Measurements from ENCODE around the gene RAD23A.

The RAD23A gene

DNA sequence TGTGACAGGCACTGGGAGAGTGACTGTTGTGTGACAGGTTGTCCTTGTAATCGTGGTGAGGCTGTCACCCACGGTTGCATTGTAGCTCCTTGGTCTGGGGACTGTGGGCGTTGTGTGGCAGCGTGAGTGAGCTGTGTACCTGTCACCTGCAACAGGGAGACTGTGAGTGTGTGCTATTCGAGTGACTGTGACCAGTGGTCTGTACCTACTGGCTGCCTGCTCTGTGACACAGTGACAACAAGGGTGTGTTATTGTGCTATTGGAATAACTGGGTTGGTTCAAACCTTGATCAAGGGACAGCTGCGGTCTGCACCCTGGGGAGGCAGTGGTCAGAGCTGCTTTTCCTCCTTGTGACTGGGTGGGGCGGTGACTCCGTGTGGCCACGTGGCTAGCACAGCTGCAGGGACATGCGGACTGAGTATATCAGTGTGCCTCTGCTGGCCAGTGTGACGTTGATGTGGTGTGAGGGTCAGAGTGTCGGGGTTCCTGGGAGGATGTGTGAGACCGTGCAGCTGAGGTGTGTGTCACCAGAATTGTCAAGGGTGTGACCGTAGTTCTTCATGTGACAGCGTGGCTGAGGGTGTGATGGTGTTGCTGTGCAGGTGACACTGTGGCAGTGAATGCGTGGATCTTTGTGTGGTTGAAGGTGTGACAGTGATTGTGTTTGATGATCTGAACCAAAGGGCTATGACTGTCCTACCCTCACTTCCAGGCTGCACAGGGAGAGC is 39.6 kb downstream of the RAD23A start:
- DNase-seq, result no peak

DNA sequence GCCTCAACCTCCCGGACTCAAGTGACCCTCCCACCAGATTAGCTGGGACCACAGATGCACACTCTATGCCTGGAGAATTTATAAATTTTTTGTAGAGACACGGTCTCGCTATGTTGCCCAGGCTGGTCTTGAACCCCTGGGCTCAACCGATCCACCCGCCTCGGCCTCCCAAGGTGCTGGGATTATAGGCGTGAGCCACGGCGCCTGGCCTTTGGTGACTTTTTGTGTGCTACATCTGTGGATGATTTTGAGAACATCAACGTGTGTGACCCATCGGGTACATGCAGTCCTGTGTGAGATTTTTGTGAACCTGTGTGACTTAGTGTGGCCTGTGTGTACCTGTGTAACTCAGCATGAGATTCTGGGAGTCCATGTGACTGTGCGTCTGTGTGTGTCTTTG is 41.1 kb downstream of the RAD23A start:
- no peak for DNase-seq

DNA sequence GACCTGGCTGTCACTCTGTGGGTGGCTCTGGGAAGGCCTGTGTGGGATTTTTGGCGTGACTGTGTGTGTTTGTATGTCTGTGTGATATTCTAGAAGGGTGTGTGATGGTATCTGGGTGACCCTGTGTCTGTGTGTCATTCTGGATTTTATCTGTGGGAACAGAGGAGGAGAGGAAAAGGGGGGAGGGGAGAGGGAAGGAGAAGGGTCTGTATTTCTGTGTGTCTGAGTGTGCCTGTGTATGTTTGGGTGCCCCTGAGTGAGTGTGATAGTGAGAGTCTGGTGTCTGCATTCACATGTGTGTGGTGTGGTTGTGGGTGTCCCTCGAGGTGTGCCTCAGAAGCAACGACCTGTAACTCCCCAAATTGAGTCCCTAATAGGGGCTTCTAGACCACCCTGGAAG is 41.5 kb downstream of the RAD23A start:
- DNase-seq, result no peak

DNA sequence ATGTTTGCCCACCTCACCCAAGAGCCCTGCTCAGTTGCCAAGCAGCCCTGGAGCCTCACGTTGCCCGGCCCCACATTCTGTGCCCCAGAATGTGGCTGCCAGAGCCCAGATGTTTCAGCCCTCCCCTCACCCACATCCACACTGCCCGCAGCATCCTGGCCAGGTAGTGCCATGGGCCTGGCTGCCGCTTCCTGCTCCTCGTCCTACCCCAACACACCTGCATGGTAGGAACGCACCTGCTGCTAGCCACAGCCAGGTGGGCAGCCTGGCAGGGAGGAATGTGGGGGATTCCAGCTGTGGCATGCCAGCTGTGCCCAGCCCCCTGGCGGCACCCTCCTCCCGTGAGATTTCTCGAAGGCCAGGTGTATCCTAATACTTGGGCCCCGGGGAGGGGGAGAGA is 42.1 kb downstream of the RAD23A start:
- no peak for DNase-seq

DNA sequence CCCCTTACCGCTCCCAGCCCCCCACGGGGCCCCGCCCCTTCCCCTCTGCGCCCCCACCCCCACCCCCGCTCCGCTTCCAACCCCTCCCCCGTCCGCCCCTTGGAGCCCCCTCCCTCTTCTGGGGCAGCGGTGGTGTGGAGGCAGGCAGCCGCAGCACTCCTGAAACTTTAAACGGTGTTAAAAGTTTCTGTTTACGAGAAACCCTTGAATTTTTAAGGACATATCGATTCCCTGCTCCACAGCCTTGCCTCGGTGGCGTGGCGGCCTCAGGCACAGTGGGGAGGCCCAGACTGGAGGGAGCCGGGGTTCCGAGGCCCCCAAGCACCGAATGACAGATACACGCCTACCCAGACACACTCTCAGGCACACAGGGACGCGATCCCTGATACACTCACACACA is 44.8 kb downstream of the RAD23A start:
- DNase-seq, result no peak

DNA sequence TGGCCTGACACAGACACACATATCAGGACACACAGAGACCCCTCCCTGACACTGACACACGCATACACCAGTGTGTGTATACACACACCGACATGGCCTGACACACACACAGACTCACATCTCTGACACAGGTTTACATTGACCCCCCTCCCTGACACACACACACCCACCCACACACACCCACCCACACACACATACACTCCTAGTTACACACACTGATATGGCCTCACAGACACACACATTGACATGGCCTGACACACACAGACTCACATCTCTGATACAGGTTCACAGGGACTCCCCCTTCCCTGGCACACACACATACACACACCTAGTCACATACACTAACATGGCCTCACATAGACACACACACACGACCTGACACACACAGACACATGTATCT is 45.2 kb downstream of the RAD23A start:
- DNase-seq, result no peak

DNA sequence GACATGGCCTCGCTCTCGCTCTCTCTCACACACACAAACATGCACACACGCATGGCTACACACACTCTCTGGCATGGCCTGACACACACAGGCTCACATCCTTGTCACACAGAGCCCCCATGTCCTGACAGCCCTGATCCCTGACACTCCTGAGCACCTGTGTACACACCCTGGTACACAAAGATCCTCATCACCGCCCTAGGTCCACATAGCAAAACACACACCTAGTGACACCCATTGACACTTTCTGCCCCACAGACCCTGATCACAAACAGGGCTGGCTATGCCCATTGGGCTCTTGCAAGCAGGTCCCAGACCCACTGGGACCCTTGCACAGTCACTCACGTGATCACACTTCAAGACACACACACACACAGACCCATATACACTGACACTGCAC is 45.6 kb downstream of the RAD23A start:
- DNase-seq, result no peak

DNA sequence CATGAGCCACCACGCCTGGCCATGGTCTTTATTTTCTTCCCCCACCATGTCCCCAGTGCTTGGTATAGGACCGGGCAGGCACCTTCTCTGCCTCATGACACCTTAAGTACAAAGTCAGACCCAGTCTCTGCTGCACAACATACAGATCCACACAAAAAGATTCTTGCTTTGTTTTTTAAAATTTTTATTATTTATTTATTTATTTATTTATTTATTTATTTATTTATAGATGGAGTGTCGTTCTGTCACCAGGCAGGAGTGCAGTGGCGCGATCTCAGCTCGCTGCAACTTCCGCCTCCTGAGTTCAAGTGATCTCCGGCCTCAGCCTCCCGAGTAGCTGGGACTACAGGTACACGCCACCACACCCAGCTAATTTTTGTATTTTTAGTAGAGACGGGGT is 47.1 kb downstream of the RAD23A start:
- no peak for DNase-seq

DNA sequence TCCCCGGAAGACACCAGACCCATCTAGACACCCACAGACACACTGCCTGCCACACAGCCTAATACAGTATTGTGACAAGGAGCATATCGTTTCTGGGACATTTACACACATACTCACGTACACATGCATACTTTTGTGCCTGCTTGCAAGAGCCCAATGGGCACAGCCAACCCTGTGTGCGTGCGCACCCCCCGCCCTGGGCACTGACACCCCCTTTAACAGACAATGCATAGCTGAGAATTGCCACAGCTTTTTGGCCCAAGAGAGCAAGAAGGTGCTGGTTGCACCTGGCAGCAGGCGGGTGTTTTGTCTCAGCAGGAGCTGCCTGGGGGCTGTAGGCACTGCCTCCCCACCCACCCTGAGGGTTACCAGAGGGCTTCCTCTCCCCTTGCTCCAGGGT is 47.9 kb downstream of the RAD23A start:
- no peak for DNase-seq

DNA sequence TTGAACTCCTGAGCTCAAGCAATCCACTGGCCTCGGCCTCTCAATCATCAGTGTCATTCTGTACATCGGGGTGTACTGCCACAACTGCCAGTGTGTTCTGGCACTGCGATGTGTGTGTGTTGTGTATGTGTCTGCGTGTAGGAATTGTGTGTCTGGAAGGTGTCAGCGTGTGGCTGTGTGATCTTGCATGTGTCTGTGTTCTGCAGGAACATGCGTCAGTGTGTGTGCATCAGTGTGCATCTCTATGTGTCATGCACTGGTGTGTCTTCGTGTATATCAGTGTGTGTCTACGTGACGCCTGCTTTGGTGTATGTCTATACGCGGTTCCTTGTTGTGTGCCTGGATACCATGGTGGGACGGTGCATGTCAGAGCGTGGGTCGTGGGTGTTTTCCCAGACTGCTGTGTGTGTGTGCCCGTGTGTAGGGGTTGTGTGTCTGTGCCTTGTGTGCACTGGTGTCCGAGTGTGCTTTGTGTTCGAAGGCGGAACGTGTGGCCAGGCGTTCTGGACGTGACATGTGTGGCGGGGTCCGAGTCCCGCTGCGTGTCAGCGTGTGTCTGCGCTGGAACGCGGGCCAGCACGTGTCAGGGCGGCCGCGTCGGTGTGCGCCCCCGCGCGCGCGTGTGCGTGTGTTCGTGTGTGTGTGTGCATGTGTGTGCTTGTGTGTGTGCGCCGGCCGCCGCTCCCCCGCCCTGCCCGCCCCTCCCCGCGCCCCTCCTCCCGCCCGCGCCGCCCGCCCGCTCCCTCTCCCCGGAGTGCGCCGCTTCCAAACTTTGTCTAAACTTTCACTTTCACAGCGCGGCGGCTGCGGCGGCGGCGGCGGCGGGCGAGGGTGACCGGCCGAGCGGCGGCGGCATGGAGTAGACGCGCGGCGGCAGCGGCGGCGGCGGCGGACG is 49.3 kb downstream of the RAD23A start, which contains the start of gene NFIX:
Gene NFIX (plus strand): TSS at position 775 of the 895 bp plus-strand sequence. CDS start 363 bp downstream, outside the sequence.
- peak; percentile 35 for DNase-seq

DNA sequence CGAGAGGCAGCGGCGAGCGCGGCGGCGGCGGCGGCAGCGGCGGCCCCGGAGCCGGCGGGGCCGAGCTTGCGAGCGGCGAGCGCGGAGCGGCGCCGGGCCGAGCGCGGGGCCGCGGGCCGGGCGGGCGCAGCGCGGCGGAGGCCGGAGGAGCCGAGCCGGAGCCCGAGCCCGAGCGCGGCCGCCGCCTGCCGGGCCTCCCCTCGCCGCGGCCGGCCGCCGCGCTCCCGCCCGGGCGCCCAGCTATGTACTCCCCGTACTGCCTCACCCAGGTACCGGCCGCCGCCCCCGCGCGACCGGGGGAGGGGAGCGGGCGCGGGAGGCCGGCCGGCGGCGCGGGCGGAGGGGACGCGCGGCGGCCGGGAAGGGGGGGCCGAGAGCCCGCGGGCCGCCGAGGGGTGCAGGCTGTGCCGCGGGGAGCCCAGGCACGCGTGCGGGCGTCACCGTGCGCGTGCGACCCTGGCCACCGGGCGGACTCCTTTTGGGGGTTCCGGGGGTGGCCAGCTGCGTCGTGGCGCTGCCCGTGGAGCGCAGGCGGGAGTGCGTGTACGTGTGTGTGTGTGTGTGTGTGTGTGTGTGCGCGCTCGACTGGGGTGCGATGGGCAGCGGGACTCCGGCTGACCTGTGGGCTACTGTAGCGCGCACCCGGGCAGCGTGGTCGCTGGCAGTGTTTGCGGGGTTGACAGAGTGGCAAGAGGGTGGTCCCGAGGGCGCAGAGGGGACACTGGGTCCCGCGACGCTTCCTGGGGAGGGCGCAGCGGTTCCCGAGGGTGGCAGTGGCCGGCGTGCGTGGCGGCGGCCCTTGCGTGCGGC is 50.1 kb downstream of the RAD23A start:
- no peak for DNase-seq

DNA sequence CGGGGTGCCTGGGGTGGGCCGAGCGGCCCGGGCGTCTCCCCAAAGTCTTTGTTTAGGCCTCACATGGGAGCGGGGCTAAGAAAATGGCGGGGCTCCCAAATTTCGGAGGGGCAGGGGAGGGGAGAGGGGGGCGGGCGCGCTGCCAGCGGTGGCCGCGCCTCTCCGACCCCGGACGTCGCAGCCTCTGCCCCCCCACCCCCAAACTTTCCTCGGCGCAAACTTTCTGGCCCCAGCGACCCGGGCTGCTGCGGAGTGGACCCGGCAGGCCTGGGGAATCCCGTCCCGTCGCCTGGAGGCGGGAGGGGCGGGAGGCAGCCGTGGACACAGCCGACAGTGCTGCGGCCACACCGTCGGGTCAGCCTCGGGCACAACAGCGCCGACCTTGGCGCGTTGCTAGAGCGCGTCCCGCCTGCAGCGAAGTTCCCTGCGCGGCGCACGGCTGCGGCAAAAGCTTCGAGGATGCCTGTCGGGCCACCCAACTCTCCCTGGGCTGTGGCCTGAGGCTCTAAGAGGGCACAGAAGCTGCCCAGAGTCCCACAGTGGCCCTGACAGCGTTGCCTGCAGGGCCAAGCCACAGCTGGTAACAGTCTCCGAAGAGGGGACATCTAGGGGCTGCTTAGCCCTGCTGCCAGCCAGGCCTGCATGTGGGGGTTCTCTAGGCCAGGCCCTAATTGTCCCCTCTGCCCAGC is 50.9 kb downstream of the RAD23A start:
- no peak for DNase-seq

DNA sequence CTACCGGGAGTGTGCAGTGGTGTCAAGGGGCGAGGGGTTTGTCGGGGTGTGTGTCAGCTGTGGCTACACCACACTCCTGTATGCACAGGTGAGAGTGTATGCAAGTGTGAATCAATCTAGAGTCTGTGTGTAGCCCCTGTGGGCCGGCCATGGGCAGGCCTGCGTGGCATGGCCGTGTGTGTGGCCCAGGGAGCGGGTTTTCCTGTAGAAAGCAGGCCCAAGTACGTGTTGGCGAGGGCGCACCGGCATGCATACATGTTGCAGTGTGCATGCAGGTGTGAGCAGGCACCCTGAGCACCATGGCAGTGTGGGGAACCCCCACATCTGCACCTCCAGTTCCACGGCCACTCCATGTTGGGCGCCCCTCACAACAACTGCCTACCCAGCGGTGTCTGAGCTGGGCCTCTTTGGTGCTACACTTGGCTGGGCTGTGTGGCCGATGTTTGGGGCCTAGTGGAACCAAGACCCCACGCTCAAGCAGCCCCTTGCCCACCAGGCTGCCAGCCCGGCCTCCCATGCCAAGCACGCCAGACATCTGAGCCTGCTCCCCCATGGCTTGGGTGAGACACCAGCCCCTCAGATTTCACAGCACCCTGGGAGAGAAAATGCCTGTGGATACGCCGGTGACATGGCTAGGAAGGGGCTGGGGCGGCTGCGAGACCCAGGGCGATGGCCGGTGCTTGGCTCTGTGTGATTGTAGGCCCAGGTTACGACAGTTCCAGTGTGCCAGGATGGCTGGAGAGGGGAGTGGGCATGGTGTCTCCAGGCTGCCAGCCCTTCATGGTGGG is 51.7 kb downstream of the RAD23A start:
- DNase-seq, result no peak

DNA sequence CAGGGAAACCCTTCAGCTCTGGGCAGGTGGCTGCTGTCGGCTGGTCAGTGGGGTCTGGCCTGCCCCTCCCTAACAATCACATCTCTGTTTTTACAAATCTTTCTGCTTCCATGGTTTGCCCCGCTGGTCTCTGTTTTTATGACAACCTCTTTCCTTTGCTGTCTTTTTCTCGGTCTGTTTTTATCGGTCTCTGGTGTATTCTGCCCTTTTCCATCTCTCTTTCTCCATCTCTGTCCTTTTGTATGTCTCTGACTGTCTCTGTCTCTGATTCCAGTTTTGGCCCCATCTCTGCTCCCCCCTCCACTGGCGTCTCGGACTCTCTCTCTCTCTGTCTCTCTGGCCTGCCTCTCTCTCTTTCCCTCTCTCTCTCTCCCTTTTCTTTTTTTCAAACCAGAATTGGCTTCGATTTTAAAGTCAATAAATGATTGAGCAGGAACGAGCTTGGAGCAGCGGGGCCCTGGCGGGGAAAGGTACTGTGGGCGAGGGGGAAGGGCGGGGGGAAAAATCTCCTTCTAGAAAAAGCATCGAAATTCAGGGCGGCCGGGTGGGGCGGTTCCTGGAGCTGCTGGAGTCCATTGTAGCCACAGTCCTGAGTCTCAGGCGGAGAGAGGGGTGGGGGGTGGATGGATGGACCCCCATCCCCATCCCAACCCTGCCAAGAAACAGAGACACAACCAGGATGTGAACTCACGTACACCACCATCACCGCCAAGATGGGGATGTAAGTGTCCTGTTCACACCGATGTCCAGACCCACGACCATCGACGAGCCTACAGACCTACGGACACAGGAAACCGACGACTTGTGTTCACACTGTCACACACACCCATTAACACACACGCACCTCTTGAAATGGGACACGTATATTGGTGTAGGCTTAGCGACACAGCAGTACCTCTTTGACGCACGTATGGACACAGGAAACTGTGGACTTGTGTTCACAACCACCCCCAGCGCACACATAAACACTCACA is 52.6 kb downstream of the RAD23A start:
- DNase-seq, result no peak

DNA sequence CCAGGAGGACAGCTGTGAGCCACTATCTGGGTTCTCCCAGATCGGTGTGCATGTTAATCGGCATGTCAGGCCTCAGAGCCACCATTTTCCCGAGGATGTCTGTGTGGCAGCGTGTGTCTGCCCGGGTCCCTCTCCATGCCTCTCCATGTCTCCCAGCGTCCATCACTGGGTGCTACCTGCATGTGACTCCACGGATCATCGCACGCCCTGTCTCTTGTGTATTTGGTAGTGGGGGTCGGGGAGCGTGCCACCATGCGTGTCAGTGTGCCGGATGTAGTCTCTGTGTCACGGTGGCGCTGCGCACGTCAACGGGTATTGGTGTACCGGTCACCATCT is 55.5 kb downstream of the RAD23A start:
- DNase-seq, result no peak

DNA sequence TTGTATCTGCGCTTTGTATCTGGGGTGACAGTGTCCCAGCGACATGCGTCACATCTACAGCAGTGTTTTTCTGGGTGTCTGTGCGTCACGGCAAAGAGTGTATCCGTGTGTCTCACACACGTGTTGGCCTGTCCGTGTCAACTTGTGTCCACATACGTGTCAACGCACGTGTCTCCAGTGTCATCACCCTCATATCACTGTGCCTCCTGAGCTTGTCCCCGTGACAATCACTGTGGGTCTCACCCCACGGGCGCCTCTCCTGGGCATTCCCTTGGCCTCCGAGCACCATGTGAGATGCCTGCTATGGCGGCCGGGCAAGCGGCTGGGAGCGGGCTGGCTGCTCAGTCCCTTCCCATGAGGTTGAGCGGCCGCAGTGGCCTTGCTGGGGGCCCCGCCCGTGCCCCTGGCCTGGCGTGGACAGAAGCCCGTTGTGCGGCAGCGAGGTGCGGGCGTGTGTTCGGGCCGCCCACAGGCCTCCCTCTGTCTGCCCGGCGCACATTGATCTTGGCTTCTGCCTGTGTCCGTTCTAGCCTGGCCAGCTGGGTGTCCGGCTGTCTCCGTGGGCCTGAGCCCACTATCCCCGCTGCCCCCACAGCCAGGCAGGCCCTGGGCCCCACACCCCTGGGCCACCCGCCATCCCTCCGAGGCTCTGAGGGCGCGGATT is 56.0 kb downstream of the RAD23A start:
- no peak for DNase-seq

DNA sequence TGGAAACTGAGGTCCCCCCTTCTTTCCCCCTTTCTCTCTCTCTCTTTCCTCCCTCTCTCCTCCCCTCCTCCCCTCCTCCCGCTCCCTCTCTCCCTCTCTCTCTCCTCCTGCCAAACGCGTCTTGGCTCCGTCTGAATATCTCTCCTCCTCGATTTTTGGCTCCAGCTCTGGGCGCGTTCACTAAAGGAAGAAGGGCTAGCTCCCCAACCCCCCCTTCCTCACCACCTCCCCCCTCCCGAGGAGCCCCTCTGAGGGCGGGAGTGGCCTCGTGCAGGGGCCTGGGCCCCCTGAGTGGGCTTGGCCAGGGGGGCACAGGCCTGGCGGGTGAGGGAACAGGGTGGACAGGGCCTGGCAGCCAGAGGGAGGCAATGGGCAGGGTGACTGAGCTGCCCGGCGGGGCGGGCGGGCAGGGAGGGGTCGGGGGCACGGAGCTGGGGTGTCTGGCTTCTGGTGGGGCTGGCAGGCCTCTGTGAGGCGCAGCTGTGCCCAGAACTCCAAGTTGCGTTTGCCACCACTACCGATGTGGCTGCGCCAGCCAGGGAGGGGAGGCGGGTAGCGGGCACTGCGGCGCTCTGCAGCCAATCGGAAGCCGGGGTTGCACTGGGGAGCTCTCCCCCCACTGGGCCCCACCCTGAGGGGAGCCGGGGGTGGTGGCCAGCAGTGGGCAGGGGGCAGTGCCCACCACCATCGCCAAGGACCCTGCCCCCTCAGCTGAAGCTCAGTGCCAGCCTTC is 56.7 kb downstream of the RAD23A start:
- no peak for DNase-seq

DNA sequence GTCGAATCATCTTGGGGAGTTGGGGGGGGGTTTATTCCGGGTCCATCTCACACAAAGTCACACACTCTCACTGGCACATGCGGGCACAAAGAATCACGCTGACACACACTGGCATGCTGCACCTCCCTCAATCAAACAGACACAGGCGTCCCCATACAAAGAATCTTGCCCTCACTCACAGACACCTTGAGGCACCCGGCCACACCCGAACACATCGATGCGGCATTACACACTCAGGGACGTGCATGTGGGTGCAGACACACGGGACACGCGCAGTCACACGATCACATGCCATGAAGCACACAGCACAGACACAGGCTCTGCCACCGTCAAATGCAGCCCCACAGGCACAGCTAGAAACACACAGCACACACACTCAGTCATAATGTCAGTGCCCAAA is 57.4 kb downstream of the RAD23A start:
- no peak for DNase-seq

All from GOT3 (cell line).